Stimulated activated CD4-positive, alpha-beta T cell treated with anti-CD3 and anti-CD28 coated beads, Interleukin-2, amount 100 ng/mL, for 48 hours (primary cell): ENCODE data around the gene EIF2A.
"Not testable (repeated sequence)": the region's sequence is repeated elsewhere in the genome, so short reads cannot be mapped to it uniquely, and the experiment has no call there.

Experiments
- DNase-seq, 2 donors: peaks; one replicate each; pipeline ENCODE4 v3.0.0-alpha.2; 2020

EIF2A gene

GRCh38 chr3:150544041-150544440 lies 2.5 kb upstream of the EIF2A start:
- no peak for DNase-seq

GRCh38 chr3:150544726-150545125 lies 1.9 kb upstream of the EIF2A start:
- DNase-seq = no peak

GRCh38 chr3:150545419-150546225 lies 965 bp upstream of the EIF2A start:
- DNase-seq = peak; percentile 25 to 31

GRCh38 chr3:150547045-150547741 lies 606 bp downstream of the EIF2A start:
- no peak for DNase-seq

- no peak for DNase-seq
Measured at GRCh38 chr3:150555859-150556436, 9.4 kb downstream of the EIF2A start.

GRCh38 chr3:150556792-150557191 lies 10.2 kb downstream of the EIF2A start:
- no peak for DNase-seq

GRCh38 chr3:150557725-150558124 lies 11.1 kb downstream of the EIF2A start:
- no peak for DNase-seq

- no peak for DNase-seq
Measured at GRCh38 chr3:150564243-150564642, 17.7 kb downstream of the EIF2A start.

- no peak for DNase-seq
Measured at GRCh38 chr3:150567328-150567727, 20.7 kb downstream of the EIF2A start.

GRCh38 chr3:150577855-150578254 lies 31.3 kb downstream of the EIF2A start:
- DNase-seq = no peak

GRCh38 chr3:150581174-150581573 lies 34.6 kb downstream of the EIF2A start:
- no peak for DNase-seq

GRCh38 chr3:150582620-150583019 lies 36.0 kb downstream of the EIF2A start:
- no peak for DNase-seq

- DNase-seq = no peak
Measured at GRCh38 chr3:150583028-150583427, 36.4 kb downstream of the EIF2A start.

- no peak for DNase-seq
Measured at GRCh38 chr3:150588027-150588830, 41.6 kb downstream of the EIF2A start.

- no peak for DNase-seq
Measured at GRCh38 chr3:150589759-150590158, 43.2 kb downstream of the EIF2A start.

- no peak for DNase-seq
Measured at GRCh38 chr3:150594150-150594549, 47.6 kb downstream of the EIF2A start.

- DNase-seq = no peak
Measured at GRCh38 chr3:150597646-150598045, 51.1 kb downstream of the EIF2A start.

GRCh38 chr3:150599611-150600297 lies 53.2 kb downstream of the EIF2A start:
- no peak for DNase-seq

- not testable (repeated sequence) for DNase-seq
Measured at GRCh38 chr3:150600647-150601530, 54.3 kb downstream of the EIF2A start.

GRCh38 chr3:150602426-150603152 lies 56.0 kb downstream of the EIF2A start:
- no peak for DNase-seq
